Epithelial cell of esophagus (primary cell): ENCODE results near the gene SERHL2.
A peak's percentile ranks its signal among the peaks of the same experiment; 100 is the strongest.
"Not testable (repeated sequence)": the region's sequence is repeated elsewhere in the genome, so short reads cannot be mapped to it uniquely, and the experiment has no call there.

Experiments used
- DNase-seq: peaks from one replicate; pipeline ENCODE4 v3.0.0; 2010; ENCODE audit warnings: low read depth
- H3K4me3 ChIP-seq: 2 replicates; pipeline ENCODE4 v1.5.1; 2011; ENCODE audit warnings: mild to moderate bottlenecking, low read length, control low read depth
- CTCF ChIP-seq: IDR thresholded peaks from 2 replicates; pipeline ENCODE4 v1.5.1; 2011; ENCODE audit warnings: low read depth, mild to moderate bottlenecking, low read length, control low read depth, inconsistent platforms; ENCODE audit not compliant: insufficient read depth; ENCODE audit errors: missing control alignments

Gene SERHL2

DNA sequence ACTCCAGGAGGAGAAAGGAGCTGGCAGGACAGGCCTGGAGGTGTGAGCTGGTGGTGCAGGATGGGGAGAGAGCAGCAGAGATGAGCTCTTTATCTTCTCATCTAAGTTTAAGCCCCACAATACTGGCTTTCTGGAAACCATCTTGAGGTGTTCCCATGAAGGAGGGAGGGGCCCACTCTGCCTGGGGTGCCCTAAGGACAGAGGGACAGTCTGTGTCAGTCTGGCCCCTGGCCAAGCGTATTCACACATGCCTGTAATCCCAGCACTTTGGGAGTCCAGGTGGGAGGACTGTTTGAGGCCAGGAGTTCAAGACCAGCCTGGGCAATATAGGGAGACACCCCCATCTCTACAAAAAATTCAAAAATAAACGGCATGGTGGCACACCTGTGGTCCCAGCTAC is 8.9 kb downstream of the SERHL2 start:
- DNase-seq, result no peak
- no peak overlapping the region for H3K4me3 ChIP-seq
- TF ChIP-seq CTCF, result no peak

DNA sequence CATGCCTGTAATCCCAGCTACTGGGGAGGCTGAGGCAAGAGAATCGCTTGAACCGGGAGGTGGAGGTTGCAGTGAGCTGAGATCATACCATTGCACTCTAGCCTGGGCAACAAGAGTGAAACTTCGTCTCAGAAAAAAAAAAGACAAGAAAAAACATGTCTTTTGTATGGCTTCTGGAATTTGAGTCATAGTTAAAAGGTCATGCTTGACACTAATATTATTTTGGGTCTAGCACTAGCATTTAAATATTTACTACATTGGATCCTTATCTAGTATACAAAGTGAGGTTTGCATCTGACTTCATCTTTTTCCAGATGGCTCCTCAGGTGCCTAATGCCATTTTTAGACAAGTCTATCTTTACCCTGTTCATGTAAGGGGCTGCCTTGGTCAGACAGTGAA is 10.2 kb downstream of the SERHL2 start:
- DNase-seq, result peak; percentile 35
- not testable (repeated sequence) for H3K4me3 ChIP-seq

GRCh38 chr22:42564699-42565098 is 10.9 kb downstream of the SERHL2 start:
- no peak for TF ChIP-seq CTCF
- H3K4me3 ChIP-seq, result no peak overlapping the region

GRCh38 chr22:42565956-42566355 is 12.2 kb downstream of the SERHL2 start:
- no peak for TF ChIP-seq CTCF
- DNase-seq, result no peak
- no peak overlapping the region for H3K4me3 ChIP-seq

More at GRCh38 chr22:42564699-42565098, 10.9 kb downstream of the SERHL2 start:
- no peak for DNase-seq

DNA sequence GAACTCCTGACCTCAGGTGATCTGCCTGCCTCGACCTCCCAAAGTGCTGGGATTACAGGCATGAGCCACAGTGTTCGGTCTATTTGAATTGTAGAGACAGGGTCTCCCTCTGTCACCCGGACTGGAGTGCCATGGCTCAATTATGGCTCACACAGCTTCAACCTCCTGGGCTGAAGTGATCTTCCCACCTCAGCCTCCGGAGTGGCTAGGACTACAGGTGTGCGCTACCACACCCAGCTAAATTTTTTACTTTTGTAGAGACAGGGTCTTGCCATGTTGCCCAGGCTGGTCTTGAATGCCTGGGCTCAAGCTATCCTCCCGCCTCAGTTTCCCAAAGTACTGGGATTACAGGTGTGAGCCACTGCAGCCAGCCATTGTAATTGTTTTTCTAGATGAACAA is 14.2 kb downstream of the SERHL2 start:
- H3K4me3 ChIP-seq, DNase-seq: not testable (repeated sequence)

DNA sequence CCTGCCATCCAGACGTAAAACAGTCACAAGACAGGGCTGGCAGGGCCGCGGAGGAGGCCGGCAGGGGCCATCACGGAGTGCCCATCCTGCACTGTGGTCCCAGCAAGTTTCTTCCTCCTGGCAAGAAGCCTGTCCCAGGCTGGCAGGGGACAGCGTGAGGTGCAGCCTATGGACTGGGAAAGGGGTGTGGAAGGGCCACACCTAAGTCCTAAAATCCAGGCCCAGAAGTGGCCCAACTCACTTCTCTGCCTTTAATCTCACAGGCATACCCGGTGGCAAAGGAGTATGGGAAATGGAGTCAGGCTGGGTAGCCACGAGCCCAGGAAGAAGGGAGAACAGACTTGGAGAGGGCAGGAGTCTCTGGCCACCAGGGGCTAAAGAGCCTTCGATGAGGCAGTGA is 16.8 kb downstream of the SERHL2 start:
- not testable (repeated sequence) for H3K4me3 ChIP-seq, DNase-seq

- not testable (repeated sequence) for H3K4me3 ChIP-seq, DNase-seq
These were observed 17.3 kb downstream of the SERHL2 start for GRCh38 chr22:42571068-42571467.

DNA sequence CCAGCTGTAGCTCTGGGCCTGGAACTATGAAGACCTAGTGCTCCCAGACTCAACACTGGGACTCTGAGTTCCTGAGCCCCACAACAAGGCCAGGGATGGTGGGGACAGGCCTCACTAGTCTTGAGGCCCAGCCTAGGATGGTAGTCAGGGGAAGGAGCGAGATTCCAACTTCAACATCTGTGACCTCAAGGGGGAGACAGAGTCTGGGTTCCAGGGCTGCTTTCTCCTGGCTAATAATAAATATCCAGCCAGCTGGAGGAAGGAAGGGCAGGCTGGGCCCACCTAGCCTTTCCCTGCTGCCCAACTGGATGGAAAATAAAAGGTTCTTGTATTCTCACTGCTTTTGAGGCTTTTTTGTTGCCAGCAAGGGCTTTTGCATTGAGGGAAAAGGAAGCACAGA is 20.3 kb downstream of the SERHL2 start:
- DNase-seq, H3K4me3 ChIP-seq: not testable (repeated sequence)

- DNase-seq, H3K4me3 ChIP-seq: not testable (repeated sequence)
These were observed 20.7 kb downstream of the SERHL2 start for GRCh38 chr22:42574468-42574867.

DNA sequence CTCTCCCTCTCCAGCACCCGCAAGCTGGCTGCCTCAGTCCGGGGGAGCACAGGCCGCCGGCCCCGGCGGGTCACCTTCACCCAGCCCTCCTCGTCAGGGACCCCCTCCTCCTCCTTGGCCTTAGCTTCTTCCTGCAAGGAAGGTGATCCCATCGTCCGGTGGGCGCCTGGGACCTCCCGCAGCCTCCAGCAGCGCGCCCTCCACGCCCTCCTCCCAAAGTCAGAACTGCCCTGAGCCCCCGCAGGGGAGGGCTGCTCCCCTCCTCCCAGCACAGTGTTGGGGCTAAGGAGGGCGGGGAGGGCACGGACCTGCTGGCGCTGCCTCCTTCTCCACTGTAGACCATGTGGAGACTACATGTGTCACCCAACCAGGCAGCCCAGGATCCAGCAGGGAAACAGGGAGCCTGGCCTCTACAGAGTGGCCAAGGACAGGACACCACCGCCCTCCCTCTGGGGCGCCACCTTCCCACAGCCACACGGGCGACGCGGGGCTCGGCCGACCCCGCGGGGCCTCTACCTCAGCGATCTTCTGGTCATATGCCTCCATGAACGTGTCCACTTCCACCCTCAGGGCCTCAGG is 22.3 kb downstream of the SERHL2 start:
- H3K4me3 ChIP-seq, DNase-seq: not testable (repeated sequence)

DNA sequence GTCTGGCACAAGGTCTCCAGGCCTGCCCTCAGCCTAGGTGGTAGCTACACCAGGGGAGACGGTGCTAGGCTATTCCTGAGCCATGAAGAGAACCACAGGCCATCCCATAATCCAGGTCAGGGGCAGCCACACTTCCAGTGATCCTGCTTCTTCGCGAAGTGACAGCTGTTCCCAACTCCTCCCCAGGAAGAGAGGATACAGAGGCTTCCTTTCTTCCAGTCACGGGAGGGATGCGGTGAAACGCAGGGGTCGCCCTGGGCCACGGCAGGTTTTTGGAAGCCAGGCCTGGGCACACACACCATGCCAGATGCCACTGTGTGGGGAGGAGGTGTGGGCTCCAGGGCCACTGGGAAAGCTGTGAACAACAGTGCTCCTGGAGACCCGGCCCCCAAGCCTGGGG is 23.4 kb downstream of the SERHL2 start:
- not testable (repeated sequence) for DNase-seq, H3K4me3 ChIP-seq

- DNase-seq, result no peak
- TF ChIP-seq CTCF, result no peak
- H3K4me3 ChIP-seq, result no peak overlapping the region
These were observed 24.0 kb downstream of the SERHL2 start for GRCh38 chr22:42577623-42578240.

GRCh38 chr22:42580040-42580439 is 26.3 kb downstream of the SERHL2 start:
- DNase-seq, H3K4me3 ChIP-seq: not testable (repeated sequence)

DNA sequence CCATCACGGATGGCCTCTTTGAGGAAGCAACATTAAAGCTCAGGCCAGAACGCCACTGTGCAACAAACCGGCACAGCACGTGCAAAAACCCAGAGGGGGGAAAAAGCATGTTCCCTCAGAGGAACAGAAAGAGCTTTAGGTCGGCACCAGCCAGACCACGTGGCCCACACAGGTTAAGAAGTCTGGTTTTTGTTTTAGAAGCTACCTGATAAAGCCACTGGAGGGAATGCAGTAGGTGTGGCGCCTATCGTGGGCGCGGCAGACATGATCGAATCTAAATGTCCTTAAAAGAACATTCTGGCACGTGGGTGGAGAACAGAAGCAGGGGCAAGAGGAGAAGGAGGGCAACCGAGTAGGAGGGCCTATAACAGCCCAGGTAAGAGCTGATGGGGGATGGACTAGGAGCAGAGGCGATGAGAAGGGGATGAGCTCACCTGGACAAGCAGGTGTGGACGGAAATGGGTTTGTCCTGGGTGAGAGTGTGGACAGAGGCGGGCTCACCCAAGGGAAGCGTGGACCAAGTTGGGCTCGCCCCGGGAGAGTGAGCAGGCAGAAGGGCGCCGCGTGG is 27.5 kb downstream of the SERHL2 start:
- peak; percentile 63 for DNase-seq
- peak overlapping the region; percentile 54 for H3K4me3 ChIP-seq
